Measurements from ENCODE around the gene PDIA6. TPM values are rescaled to one million over a fixed set of nuclear protein-coding genes. Genes with fewer than 3 reads are reported as not detected.

The PDIA6 gene
- total and polyA plus RNA-seq, 2 donors from 2014 or later: 190 to 225 TPM

DNA sequence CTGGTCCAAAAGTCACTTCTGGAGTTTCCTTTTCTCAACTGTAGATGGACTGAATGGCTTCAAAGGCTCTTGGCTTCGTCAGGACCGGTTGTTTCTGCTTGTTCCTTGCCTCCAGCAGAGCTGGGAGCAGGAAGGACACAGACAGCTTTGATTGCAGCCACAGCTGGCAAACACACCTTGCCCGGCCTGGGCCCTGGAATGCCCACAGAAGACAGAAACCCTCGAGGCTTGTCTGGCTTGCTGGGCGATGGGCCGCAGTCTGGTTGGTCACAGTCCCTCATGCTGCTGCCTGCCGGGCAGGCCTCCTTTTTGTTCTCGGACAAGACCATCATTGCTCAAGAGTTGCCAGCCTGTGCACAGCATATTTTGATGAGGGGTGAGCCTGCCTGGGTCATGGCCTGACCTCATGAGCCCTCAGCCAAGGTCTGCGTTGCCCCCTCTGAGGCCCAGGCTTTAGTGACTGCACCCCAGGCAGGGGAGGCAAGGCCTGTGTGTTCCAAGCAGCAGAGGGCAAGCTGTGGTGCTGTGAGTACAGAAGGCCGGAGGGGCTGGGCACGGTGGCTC is 53.4 kb downstream of the PDIA6 start:
- Histone ChIP-seq H3K9ac (ENCODE audit: low read length in 3 of 3) (no peak overlapping the region), H3K27me3 (ENCODE audit: control insufficient read depth, insufficient read depth, low read length) (no peaks in the 10 kb centered on the region), H3K4me3 (ENCODE audit: low read length in 3 of 3) (no peak overlapping the region), H3K4me1 (ENCODE audit: control insufficient read depth in 2 of 3, insufficient read depth in 2 of 3, low read depth in 1 of 3, low read length in 3 of 3) (peaks cover 0 to 2% (median 0%) of the 10 kb centered on the region in 3 donors), H3K9me3 (ENCODE audit: control insufficient read depth in 2 of 3, insufficient read depth in 1 of 3, low read length in 3 of 3) (no peaks in the 10 kb centered on the region), H3K36me3 (ENCODE audit: control insufficient read depth in 2 of 3, insufficient read depth in 3 of 3, low read length in 3 of 3) (no peaks in the 10 kb centered on the region), H3K27ac (ENCODE audit: low read depth in 2 of 2, low read length in 2 of 2) (no peak overlapping the region)
- FAIRE-seq (no peak), DNase-seq (peak in 2 of 5 donors; percentile 27 to 42)
- intact Hi-C loops (cut with DNase I): no loop called here
- TF ChIP-seq, protein P1, sequence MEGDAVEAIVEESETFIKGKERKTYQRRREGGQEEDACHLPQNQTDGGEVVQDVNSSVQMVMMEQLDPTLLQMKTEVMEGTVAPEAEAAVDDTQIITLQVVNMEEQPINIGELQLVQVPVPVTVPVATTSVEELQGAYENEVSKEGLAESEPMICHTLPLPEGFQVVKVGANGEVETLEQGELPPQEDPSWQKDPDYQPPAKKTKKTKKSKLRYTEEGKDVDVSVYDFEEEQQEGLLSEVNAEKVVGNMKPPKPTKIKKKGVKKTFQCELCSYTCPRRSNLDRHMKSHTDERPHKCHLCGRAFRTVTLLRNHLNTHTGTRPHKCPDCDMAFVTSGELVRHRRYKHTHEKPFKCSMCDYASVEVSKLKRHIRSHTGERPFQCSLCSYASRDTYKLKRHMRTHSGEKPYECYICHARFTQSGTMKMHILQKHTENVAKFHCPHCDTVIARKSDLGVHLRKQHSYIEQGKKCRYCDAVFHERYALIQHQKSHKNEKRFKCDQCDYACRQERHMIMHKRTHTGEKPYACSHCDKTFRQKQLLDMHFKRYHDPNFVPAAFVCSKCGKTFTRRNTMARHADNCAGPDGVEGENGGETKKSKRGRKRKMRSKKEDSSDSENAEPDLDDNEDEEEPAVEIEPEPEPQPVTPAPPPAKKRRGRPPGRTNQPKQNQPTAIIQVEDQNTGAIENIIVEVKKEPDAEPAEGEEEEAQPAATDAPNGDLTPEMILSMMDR (IDR thresholded peaks at IDR 0.05; ENCODE audit: borderline replicate concordance, extremely low read depth, insufficient read depth): no peak

GRCh38 chr2:10757814-10758286 is 54.7 kb downstream of the PDIA6 start:
- Histone ChIP-seq H3K27ac (ENCODE audit: low read depth in 2 of 2, low read length in 2 of 2) (no peak overlapping the region), H3K4me1 (ENCODE audit: control insufficient read depth in 2 of 3, insufficient read depth in 2 of 3, low read depth in 1 of 3, low read length in 3 of 3) (peaks cover 0 to 2% (median 0%) of the 10 kb centered on the region in 3 donors), H3K27me3 (ENCODE audit: control insufficient read depth, insufficient read depth, low read length) (no peaks in the 10 kb centered on the region), H3K36me3 (ENCODE audit: control insufficient read depth in 2 of 3, insufficient read depth in 3 of 3, low read length in 3 of 3) (no peaks in the 10 kb centered on the region), H3K9me3 (ENCODE audit: control insufficient read depth in 2 of 3, insufficient read depth in 1 of 3, low read length in 3 of 3) (no peaks in the 10 kb centered on the region), H3K9ac (ENCODE audit: low read length in 3 of 3) (no peak overlapping the region), H3K4me3 (ENCODE audit: low read length in 3 of 3) (no peak overlapping the region)
- FAIRE-seq (no peak), DNase-seq (peak in 1 of 5 donors; percentile 25)
- TF ChIP-seq, protein P1 (IDR thresholded peaks at IDR 0.05; ENCODE audit: borderline replicate concordance, extremely low read depth, insufficient read depth): no peak
- intact Hi-C loops (cut with DNase I): no loop called here

- no peak for FAIRE-seq
- Histone ChIP-seq H3K4me3 (ENCODE audit: low read length in 3 of 3) (no peak overlapping the region), H3K27ac (ENCODE audit: low read depth in 2 of 2, low read length in 2 of 2) (no peak overlapping the region), H3K36me3 (ENCODE audit: control insufficient read depth in 2 of 3, insufficient read depth in 3 of 3, low read length in 3 of 3) (no peaks in the 10 kb centered on the region), H3K9me3 (ENCODE audit: control insufficient read depth in 2 of 3, insufficient read depth in 1 of 3, low read length in 3 of 3) (no peaks in the 10 kb centered on the region), H3K27me3 (ENCODE audit: control insufficient read depth, insufficient read depth, low read length) (no peaks in the 10 kb centered on the region), H3K9ac (ENCODE audit: low read length in 3 of 3) (no peak overlapping the region), H3K4me1 (ENCODE audit: control insufficient read depth in 2 of 3, insufficient read depth in 2 of 3, low read depth in 1 of 3, low read length in 3 of 3) (no peaks in the 10 kb centered on the region)
- DNase-seq: no peak
- TF ChIP-seq, protein P1 (IDR thresholded peaks at IDR 0.05; ENCODE audit: borderline replicate concordance, extremely low read depth, insufficient read depth): no peak
- intact Hi-C loops (cut with DNase I): no loop called here
These were observed 57.0 kb downstream of the PDIA6 start for GRCh38 chr2:10755621-10756020.

GRCh38 chr2:10753876-10754275 is 58.7 kb downstream of the PDIA6 start:
- H3K9me3 ChIP-seq (ENCODE audit: control insufficient read depth in 2 of 3, insufficient read depth in 1 of 3, low read length in 3 of 3): no peaks in the 10 kb centered on the region
- DNase-seq: no peak
- no peaks in the 10 kb centered on the region for H3K4me1 ChIP-seq (ENCODE audit: control insufficient read depth in 2 of 3, insufficient read depth in 2 of 3, low read depth in 1 of 3, low read length in 3 of 3)
- H3K9ac ChIP-seq (ENCODE audit: low read length in 3 of 3): no peak overlapping the region
- no peaks in the 10 kb centered on the region for H3K36me3 ChIP-seq (ENCODE audit: control insufficient read depth in 2 of 3, insufficient read depth in 3 of 3, low read length in 3 of 3)
- H3K27me3 ChIP-seq (ENCODE audit: control insufficient read depth, insufficient read depth, low read length): no peaks in the 10 kb centered on the region
- no peak for FAIRE-seq
- intact Hi-C loops (cut with DNase I): no loop called here
- TF ChIP-seq, protein P1 (IDR thresholded peaks at IDR 0.05; ENCODE audit: borderline replicate concordance, extremely low read depth, insufficient read depth): no peak
- H3K27ac ChIP-seq (ENCODE audit: low read depth in 2 of 2, low read length in 2 of 2): no peak overlapping the region
- H3K4me3 ChIP-seq (ENCODE audit: low read length in 3 of 3): no peak overlapping the region
